Measurements from ENCODE around the gene DUS1L.
"Not testable (repeated sequence)": the region's sequence is repeated elsewhere in the genome, so short reads cannot be mapped to it uniquely, and the experiment has no call there.

Gene DUS1L

GRCh38 chr17:82041144-82041814, 24.3 kb downstream of the DUS1L start:
- DNase-seq (no peak), ATAC-seq (no peak)
- H3K4me3 Mint-ChIP-seq, result no peak overlapping the region
- peaks cover 12% of the 10 kb centered on the region for H3K4me1 Mint-ChIP-seq
- H3K9me3 Mint-ChIP-seq, result no peaks in the 10 kb centered on the region
- no peak overlapping the region for H3K27ac Mint-ChIP-seq
- H3K27me3 Mint-ChIP-seq, result no peaks in the 10 kb centered on the region
- no peaks in the 10 kb centered on the region for H3K36me3 Mint-ChIP-seq (ENCODE audit: low read depth)

- Mint-ChIP-seq H3K4me1 (peaks cover 22% of the 10 kb centered on the region), H3K4me3 (no peak overlapping the region), H3K9me3 (no peaks in the 10 kb centered on the region)
These were observed 25.8 kb downstream of the DUS1L start for GRCh38 chr17:82039695-82040299.

GRCh38 chr17:82038796-82039409, 26.7 kb downstream of the DUS1L start:
- peaks cover 22% of the 10 kb centered on the region for H3K4me1 Mint-ChIP-seq
- H3K4me3 Mint-ChIP-seq; DNase-seq; ATAC-seq; H3K9me3 Mint-ChIP-seq; H3K27me3 Mint-ChIP-seq; H3K27ac Mint-ChIP-seq; H3K36me3 Mint-ChIP-seq (ENCODE audit: low read depth): not testable (repeated sequence)

More at GRCh38 chr17:82039695-82040299, 25.8 kb downstream of the DUS1L start:
- Mint-ChIP-seq H3K27me3 (no peaks in the 10 kb centered on the region), H3K36me3 (ENCODE audit: low read depth) (peaks cover 5% of the 10 kb centered on the region), H3K27ac (no peak overlapping the region)
- no peak for DNase-seq
- no peak for ATAC-seq

DNA sequence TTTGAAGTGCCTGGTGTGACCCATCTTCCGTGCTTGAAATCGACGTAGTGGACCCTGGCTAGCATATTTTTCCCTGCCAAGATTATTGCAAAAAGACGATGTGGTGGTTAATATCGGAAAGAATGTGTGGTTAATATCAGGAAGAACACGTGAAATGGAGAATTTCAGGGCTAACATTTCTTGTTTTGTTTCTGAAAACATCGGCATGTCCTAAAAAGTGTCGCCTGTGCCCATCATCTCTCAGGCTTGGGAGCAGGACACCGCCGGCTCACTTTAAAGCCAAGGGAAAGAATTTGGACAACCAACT, 27.8 kb downstream of the DUS1L start:
- H3K27ac Mint-ChIP-seq, result peak overlapping the region; percentile 80

DNA sequence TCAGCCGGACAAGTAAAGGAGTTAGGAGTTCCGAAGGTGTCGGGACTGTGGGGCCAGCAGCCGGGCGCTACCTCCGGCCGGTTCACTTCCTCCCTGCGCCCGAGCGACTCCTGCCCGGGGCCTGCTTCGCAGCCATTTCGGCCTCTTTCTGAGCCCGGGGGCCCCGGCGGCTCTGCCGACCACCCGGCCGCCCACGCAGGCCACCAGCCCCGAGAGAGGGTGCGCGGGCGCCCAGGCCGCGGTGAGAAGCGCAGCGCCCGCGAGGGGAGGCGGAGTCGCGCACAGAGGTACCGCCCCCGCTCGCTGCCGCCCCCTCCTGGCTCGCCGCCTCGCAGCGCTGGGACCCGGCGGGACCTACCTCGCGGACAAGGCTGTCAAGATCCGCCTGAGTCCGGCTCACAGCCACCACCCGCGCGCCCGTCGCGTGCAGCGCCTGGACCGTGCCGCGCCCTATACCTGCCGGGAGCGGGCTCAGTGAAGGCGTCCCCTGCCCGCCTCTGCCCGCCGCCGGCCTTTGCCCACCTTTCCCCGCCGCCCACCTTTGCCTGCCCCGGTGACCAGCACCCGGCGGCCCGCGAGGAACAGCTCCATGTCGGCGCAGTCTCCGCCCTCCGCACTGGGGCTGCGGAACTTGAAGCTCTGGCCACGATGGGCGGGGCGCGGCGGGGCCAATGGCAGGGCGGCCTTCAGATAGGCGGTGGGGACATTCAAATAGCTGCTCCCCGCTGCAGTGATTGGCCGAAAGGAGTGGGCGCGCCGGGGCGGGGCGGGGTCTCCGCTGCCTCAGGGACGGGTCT, 28.3 kb downstream of the DUS1L start, which contains the start of gene DCXR:
DCXR (minus strand) TSS at position 606 of the 797 bp plus-strand sequence; CDS start at position 591, 15 bp downstream.
- Mint-ChIP-seq H3K4me1 (peaks cover 23% of the 10 kb centered on the region), H3K27me3 (no peaks in the 10 kb centered on the region), H3K36me3 (ENCODE audit: low read depth) (peaks cover 5% of the 10 kb centered on the region), H3K27ac (peak within 1 kb of the TSS; percentile 80), H3K9me3 (no peaks in the 10 kb centered on the region), H3K4me3 (peak within 1 kb of the TSS; percentile 78)
- DNase-seq, result peak; percentile 97
- ATAC-seq, result peak; percentile 96

More for the DNA sequence above, 27.8 kb downstream of the DUS1L start:
- Mint-ChIP-seq H3K4me1 (peaks cover 23% of the 10 kb centered on the region), H3K4me3 (peak overlapping the region; percentile 78), H3K9me3 (no peaks in the 10 kb centered on the region), H3K27me3 (no peaks in the 10 kb centered on the region), H3K36me3 (ENCODE audit: low read depth) (peaks cover 5% of the 10 kb centered on the region)
- DNase-seq (no peak), ATAC-seq (no peak)

GRCh38 chr17:82036634-82037091, 28.9 kb downstream of the DUS1L start:
- Mint-ChIP-seq H3K27ac (no peak overlapping the region), H3K4me3 (peak overlapping the region; percentile 78), H3K4me1 (peaks cover 23% of the 10 kb centered on the region), H3K27me3 (no peaks in the 10 kb centered on the region), H3K36me3 (ENCODE audit: low read depth) (peaks cover 5% of the 10 kb centered on the region), H3K9me3 (no peaks in the 10 kb centered on the region)
- DNase-seq (no peak), ATAC-seq (no peak)

DNA sequence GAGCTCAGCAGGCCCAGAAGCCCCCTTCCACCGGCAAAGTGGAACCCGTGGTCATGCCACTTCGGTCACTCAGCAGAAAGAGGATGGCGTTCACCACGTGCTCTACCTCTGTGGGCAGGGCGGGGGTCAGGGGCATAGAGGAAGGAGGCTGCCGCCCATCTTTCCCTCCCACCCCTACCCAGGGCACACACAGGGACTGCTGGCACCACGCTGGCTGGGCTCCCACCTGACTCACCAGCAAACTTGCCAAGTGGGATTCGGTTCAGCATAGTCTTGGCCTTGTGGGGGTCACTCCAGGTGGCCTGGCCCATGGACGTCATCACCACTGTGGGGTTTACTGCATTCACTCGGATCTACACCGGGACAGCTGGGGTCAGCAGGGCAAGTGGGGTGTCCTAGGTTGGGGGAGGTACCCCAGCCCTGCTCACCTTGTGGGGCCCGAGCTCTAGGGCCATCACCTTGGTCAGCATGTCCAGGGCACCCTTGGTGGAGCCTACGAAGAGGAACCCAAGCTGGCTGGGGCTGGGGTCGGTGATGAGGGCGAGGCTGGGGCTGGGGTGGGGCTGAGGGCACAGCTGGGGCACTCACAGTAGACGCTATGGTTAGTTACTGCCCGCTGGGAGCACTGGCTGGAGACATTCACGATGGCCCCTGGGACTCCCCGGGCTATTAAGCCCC, 29.5 kb downstream of the DUS1L start:
- peaks cover 23% of the 10 kb centered on the region for H3K4me1 Mint-ChIP-seq
- peaks cover 5% of the 10 kb centered on the region for H3K36me3 Mint-ChIP-seq (ENCODE audit: low read depth)
- H3K27ac Mint-ChIP-seq, result no peak overlapping the region
- ATAC-seq (no peak), DNase-seq (no peak)
- H3K9me3 Mint-ChIP-seq, result no peaks in the 10 kb centered on the region
- no peaks in the 10 kb centered on the region for H3K27me3 Mint-ChIP-seq
- H3K4me3 Mint-ChIP-seq, result peak overlapping the region; percentile 78

- DNase-seq (no peak), ATAC-seq (no peak)
- peaks cover 5% of the 10 kb centered on the region for H3K36me3 Mint-ChIP-seq (ENCODE audit: low read depth)
- no peaks in the 10 kb centered on the region for H3K9me3 Mint-ChIP-seq
- peak overlapping the region; percentile 78 for H3K4me3 Mint-ChIP-seq
- H3K27ac Mint-ChIP-seq, result no peak overlapping the region
- no peaks in the 10 kb centered on the region for H3K27me3 Mint-ChIP-seq
- peaks cover 25% of the 10 kb centered on the region for H3K4me1 Mint-ChIP-seq
These were observed 30.1 kb downstream of the DUS1L start for GRCh38 chr17:82035488-82035887.

DNA sequence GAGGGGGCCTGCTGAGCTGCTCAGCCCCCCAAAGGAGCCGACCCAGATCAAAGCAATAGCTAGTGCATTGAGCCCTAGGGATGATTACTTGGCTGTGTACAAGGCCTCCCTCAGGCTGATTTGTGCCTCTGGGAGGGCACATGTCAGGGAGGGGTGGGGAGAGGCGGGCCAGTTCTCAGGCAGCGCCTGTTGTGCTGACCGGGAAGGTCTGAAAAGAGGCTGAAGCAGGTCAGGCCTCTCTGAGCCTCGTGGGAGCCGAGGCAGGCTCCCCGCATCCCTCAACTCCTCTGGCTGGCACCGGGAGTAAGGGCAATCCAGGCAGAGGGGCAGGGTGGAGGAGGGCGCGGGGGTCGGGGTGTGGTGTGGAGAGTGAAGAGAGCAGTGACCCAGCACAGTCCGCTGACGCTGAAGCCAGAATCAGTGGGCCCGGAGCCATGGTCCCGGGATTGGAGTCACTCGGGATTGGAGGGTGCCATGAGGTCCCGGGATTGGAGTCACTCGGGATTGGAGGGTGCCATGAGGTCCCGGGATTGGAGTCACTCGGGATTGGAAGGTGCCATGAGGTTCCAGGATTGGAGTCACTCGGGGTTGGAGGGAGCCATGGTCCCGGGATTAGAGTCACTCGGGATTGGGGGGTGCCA, 31.1 kb downstream of the DUS1L start:
- Mint-ChIP-seq H3K4me1 (peaks cover 29% of the 10 kb centered on the region), H3K27ac (no peak overlapping the region), H3K4me3 (no peak overlapping the region), H3K27me3 (no peaks in the 10 kb centered on the region), H3K36me3 (ENCODE audit: low read depth) (peaks cover 5% of the 10 kb centered on the region), H3K9me3 (no peaks in the 10 kb centered on the region)
- DNase-seq (no peak), ATAC-seq (no peak)

GRCh38 chr17:82033359-82034085, 32.1 kb downstream of the DUS1L start:
- Mint-ChIP-seq H3K9me3 (no peaks in the 10 kb centered on the region), H3K4me3 (no peak overlapping the region), H3K4me1 (peaks cover 25% of the 10 kb centered on the region), H3K27me3 (no peaks in the 10 kb centered on the region), H3K27ac (no peak overlapping the region), H3K36me3 (ENCODE audit: low read depth) (peaks cover 5% of the 10 kb centered on the region)
- DNase-seq (no peak), ATAC-seq (no peak)

GRCh38 chr17:82031885-82032627, 33.5 kb downstream of the DUS1L start:
- Mint-ChIP-seq H3K27ac (no peak overlapping the region), H3K27me3 (no peaks in the 10 kb centered on the region), H3K4me1 (peaks cover 20% of the 10 kb centered on the region), H3K36me3 (ENCODE audit: low read depth) (peaks cover 5% of the 10 kb centered on the region), H3K9me3 (no peaks in the 10 kb centered on the region), H3K4me3 (peak overlapping the region; percentile 32)
- DNase-seq, result peak; percentile 50
- peak; percentile 48 for ATAC-seq

DNA sequence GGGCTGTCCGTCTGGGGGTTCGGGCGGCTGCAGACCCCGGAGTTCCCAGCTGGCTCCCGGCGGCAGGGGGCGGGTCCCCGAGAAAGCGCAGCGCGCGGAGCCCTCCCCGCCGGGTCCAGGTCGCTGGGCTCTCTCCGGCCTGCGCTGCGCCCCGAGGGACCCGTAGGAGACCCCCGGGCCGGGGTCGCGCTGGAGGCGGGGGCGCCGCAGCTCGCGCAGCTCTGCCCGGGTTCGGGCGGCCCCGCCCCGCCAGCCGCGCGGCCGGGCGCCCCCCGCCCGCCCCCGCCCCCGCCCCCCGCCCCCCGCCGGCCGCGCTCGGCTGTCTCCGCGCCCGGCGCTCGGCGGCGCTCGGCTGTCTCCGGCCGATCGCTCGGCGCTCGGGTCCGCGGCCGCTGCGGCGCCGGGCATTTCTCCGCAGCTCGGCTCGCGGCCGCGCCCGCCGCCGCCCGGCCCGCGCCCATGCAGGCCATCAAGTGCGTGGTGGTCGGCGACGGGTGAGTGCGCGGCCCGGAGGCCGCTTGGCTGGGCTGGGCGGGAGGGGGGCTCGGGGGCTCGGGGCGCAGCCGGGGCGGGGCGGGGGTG, 34.2 kb downstream of the DUS1L start, which contains the start of gene RAC3:
RAC3 (plus strand) TSS at position 376 of the 582 bp plus-strand sequence; CDS start at position 460, 84 bp downstream.
- no peak within 1 kb of the TSS for H3K27ac Mint-ChIP-seq
- H3K4me3 Mint-ChIP-seq, result peak within 1 kb of the TSS; percentile 70
- no peaks in the 10 kb centered on the region for H3K9me3 Mint-ChIP-seq
- H3K4me1 Mint-ChIP-seq, result peaks cover 18% of the 10 kb centered on the region
- ATAC-seq (peak; percentile 31), DNase-seq (no peak)
- H3K27me3 Mint-ChIP-seq, result no peaks in the 10 kb centered on the region
- H3K36me3 Mint-ChIP-seq (ENCODE audit: low read depth), result peaks cover 5% of the 10 kb centered on the region
